Trophoblast cell (in vitro differentiated cells and primary cell): Measurements from ENCODE around the gene NFKBIE.

Source experiments
- DNase-seq, 2 donors: peaks; one replicate each; pipeline ENCODE4 v3.0.0-alpha.2; 2016
- H2AFZ ChIP-seq: 2 replicates; pipeline ENCODE4 v1.6.1; 2013; ENCODE audit warnings: low read length, moderate library complexity, mild to moderate bottlenecking; ENCODE audit not compliant: insufficient read depth, poor library complexity
- H2AK5ac ChIP-seq: 2 replicates; pipeline ENCODE4 v1.6.1; 2013; ENCODE audit warnings: mild to moderate bottlenecking, low read length
- H2BK120ac ChIP-seq: 2 replicates; pipeline ENCODE4 v1.6.1; 2013; ENCODE audit warnings: low read length, mild to moderate bottlenecking, moderate library complexity; ENCODE audit not compliant: insufficient read depth, poor library complexity
- H2BK12ac ChIP-seq: 2 replicates; pipeline ENCODE4 v1.6.1; 2013; ENCODE audit warnings: mild to moderate bottlenecking, low read length, moderate library complexity
- H2BK5ac ChIP-seq: 2 replicates; pipeline ENCODE4 v1.6.1; 2013; ENCODE audit warnings: low read length, low read depth, moderate library complexity, mild to moderate bottlenecking; ENCODE audit not compliant: poor library complexity
- H3K14ac ChIP-seq: 2 replicates; pipeline ENCODE4 v1.6.1; 2013; ENCODE audit warnings: mild to moderate bottlenecking, low read length
- H3K18ac ChIP-seq: 2 replicates; pipeline ENCODE4 v1.6.1; 2013; ENCODE audit warnings: mild to moderate bottlenecking, low read length
- H3K23ac ChIP-seq: 2 replicates; pipeline ENCODE4 v1.6.1; 2013; ENCODE audit warnings: low read length
- H3K27ac ChIP-seq: 2 replicates; pipeline ENCODE4 v1.5.1; 2013; ENCODE audit warnings: low read depth, mild to moderate bottlenecking, inconsistent platforms, low read length, moderate library complexity
- H3K27me3 ChIP-seq: 2 replicates; pipeline ENCODE4 v1.6.1; 2013; ENCODE audit warnings: inconsistent platforms, mild to moderate bottlenecking, low read length, moderate library complexity; ENCODE audit not compliant: insufficient read depth
- H3K36me3 ChIP-seq, 2 experiments: 1 replicate in 1 of 2; 2 replicates in 1 of 2; pipeline ENCODE4 v1.6.1; 2013; ENCODE audit warnings: low read length in 2 of 2, mild to moderate bottlenecking in 2 of 2, moderate library complexity in 1 of 2; ENCODE audit not compliant: insufficient read depth in 2 of 2, control insufficient read depth in 1 of 2
- H3K4ac ChIP-seq: 2 replicates; pipeline ENCODE4 v1.6.1; 2013; ENCODE audit warnings: low read depth, mild to moderate bottlenecking, low read length, moderate library complexity
- H3K4me1 ChIP-seq, 2 experiments: 1 replicate in 1 of 2; 2 replicates in 1 of 2; pipeline ENCODE4 v1.6.1; 2013; ENCODE audit warnings: low read length in 2 of 2, mild to moderate bottlenecking in 2 of 2, moderate library complexity in 1 of 2; ENCODE audit not compliant: insufficient read depth in 2 of 2, control insufficient read depth in 1 of 2
- H3K4me2 ChIP-seq: 2 replicates; pipeline ENCODE4 v1.6.1; 2013; ENCODE audit warnings: inconsistent platforms, mild to moderate bottlenecking, low read length, moderate library complexity
- H3K4me3 ChIP-seq: 2 replicates; pipeline ENCODE4 v1.5.1; 2013; ENCODE audit warnings: mild to moderate bottlenecking, low read depth, low read length, inconsistent platforms
- H3K79me1 ChIP-seq: one replicate; pipeline ENCODE4 v1.6.1; 2013; ENCODE audit warnings: low read length
- H3K79me2 ChIP-seq: 2 replicates; pipeline ENCODE4 v1.6.1; 2013; ENCODE audit warnings: low read length, mild to moderate bottlenecking; ENCODE audit not compliant: control insufficient read depth, insufficient read depth, poor library complexity
- H3K9ac ChIP-seq: 2 replicates; pipeline ENCODE4 v1.6.1; 2013; ENCODE audit warnings: mild to moderate bottlenecking, low read length
- H3K9me3 ChIP-seq: 2 replicates; pipeline ENCODE4 v1.6.1; 2013; ENCODE audit warnings: low read depth, mild to moderate bottlenecking, control low read depth, inconsistent platforms, low read length; ENCODE audit not compliant: insufficient read depth
- H4K12ac ChIP-seq: 2 replicates; pipeline ENCODE4 v1.6.1; 2013; ENCODE audit warnings: low read depth, mild to moderate bottlenecking, low read length, moderate library complexity
- H4K8ac ChIP-seq: 2 replicates; pipeline ENCODE4 v1.6.1; 2013; ENCODE audit warnings: low read depth, mild to moderate bottlenecking, low read length, moderate library complexity
- H4K91ac ChIP-seq: one replicate; pipeline ENCODE4 v1.6.1; 2013; ENCODE audit warnings: low read depth, mild to moderate bottlenecking, low read length, moderate library complexity
- WGBS: extraction: QIAGEN DNeasy Blood & Tissue Kit; methylation state at CpG from one replicate; pipeline ENCODE4 v1.1.7; 2013; ENCODE audit warnings: missing lambda C conversion rate; ENCODE audit not compliant: insufficient read length, insufficient coverage; ENCODE audit errors: extremely low coverage; 5-methylcytosine and 5-hydroxymethylcytosine counted together

The NFKBIE gene

GRCh38 chr6:44267252-44267651, 1.9 kb upstream of the NFKBIE start:
- no peaks in the 10 kb centered on the region for H3K36me3 ChIP-seq
- H2BK120ac ChIP-seq: no peak overlapping the region
- H2BK5ac ChIP-seq: no peak overlapping the region
- H3K9ac ChIP-seq: no peak overlapping the region
- no peak overlapping the region for H2AK5ac ChIP-seq
- peaks cover 29% of the 10 kb centered on the region for H3K27me3 ChIP-seq
- no peak overlapping the region for H2AFZ ChIP-seq
- no peak overlapping the region for H4K12ac ChIP-seq
- no peak overlapping the region for H3K4me2 ChIP-seq
- H3K4me1 ChIP-seq: peaks cover 23 to 24% of the 10 kb centered on the region in 2 experiments
- no peak overlapping the region for H4K91ac ChIP-seq
- H2BK12ac ChIP-seq: no peak overlapping the region
- H3K23ac ChIP-seq: no peak overlapping the region
- peaks cover 3% of the 10 kb centered on the region for H3K79me2 ChIP-seq
- no peak overlapping the region for H3K27ac ChIP-seq
- no peak overlapping the region for H4K8ac ChIP-seq
- no peak for DNase-seq
- no peak overlapping the region for H3K4me3 ChIP-seq
- no peaks in the 10 kb centered on the region for H3K9me3 ChIP-seq
- peaks cover 8% of the 10 kb centered on the region for H3K79me1 ChIP-seq
- no CpG with 5 or more reads among the region's 10 CpGs for WGBS
- no peak overlapping the region for H3K18ac ChIP-seq
- no peak overlapping the region for H3K14ac ChIP-seq
- H3K4ac ChIP-seq: no peak overlapping the region

- Histone ChIP-seq H3K9ac (no peak overlapping the region), H2BK120ac (no peak overlapping the region), H3K4me3 (no peak overlapping the region), H3K23ac (no peak overlapping the region), H2BK12ac (no peak overlapping the region), H3K27me3 (peaks cover 25% of the 10 kb centered on the region), H3K79me2 (peaks cover 3% of the 10 kb centered on the region), H4K12ac (no peak overlapping the region), H3K14ac (no peak overlapping the region), H3K4me2 (no peak overlapping the region), H2BK5ac (no peak overlapping the region), H3K36me3 (peaks cover 3 to 4% of the 10 kb centered on the region in 2 experiments), H3K9me3 (no peaks in the 10 kb centered on the region), H4K91ac (no peak overlapping the region), H2AFZ (no peak overlapping the region), H2AK5ac (no peak overlapping the region), H3K4me1 (peaks cover 23 to 24% of the 10 kb centered on the region in 2 experiments), H4K8ac (no peak overlapping the region), H3K18ac (no peak overlapping the region), H3K4ac (no peak overlapping the region), H3K79me1 (peaks cover 8% of the 10 kb centered on the region), H3K27ac (no peak overlapping the region)
- no CpG with 5 or more reads among the region's 3 CpGs for WGBS
- DNase-seq: no peak
Measured at GRCh38 chr6:44266347-44266746, 996 bp upstream of the NFKBIE start.

- H3K79me1 ChIP-seq: peaks cover 8% of the 10 kb centered on the region
- H3K4me1 ChIP-seq: peaks cover 23 to 24% of the 10 kb centered on the region in 2 experiments
- no peak overlapping the region for H3K9ac ChIP-seq
- no peak overlapping the region for H3K27ac ChIP-seq
- no peak overlapping the region for H2BK120ac ChIP-seq
- H3K4me3 ChIP-seq: no peak overlapping the region
- no peak overlapping the region for H3K23ac ChIP-seq
- no peak overlapping the region for H3K4ac ChIP-seq
- H3K4me2 ChIP-seq: no peak overlapping the region
- no peak overlapping the region for H3K14ac ChIP-seq
- H4K12ac ChIP-seq: no peak overlapping the region
- peaks cover 3 to 5% of the 10 kb centered on the region in 2 experiments for H3K36me3 ChIP-seq
- no peaks in the 10 kb centered on the region for H3K9me3 ChIP-seq
- WGBS: no CpG with 5 or more reads among the region's 17 CpGs
- no peak for DNase-seq
- no peak overlapping the region for H2BK12ac ChIP-seq
- no peak overlapping the region for H4K91ac ChIP-seq
- H3K27me3 ChIP-seq: peaks cover 23% of the 10 kb centered on the region
- H4K8ac ChIP-seq: peak overlapping the region; percentile 65
- no peak overlapping the region for H2BK5ac ChIP-seq
- no peak overlapping the region for H2AFZ ChIP-seq
- H3K79me2 ChIP-seq: peaks cover 3% of the 10 kb centered on the region
- H3K18ac ChIP-seq: no peak overlapping the region
- H2AK5ac ChIP-seq: no peak overlapping the region
Measured at GRCh38 chr6:44265722-44266233, 427 bp upstream of the NFKBIE start.

- peaks cover 11 to 14% of the 10 kb centered on the region in 2 experiments for H3K36me3 ChIP-seq
- H3K4me3 ChIP-seq: peak overlapping the region; percentile 87
- H3K23ac ChIP-seq: no peak overlapping the region
- H3K9me3 ChIP-seq: no peaks in the 10 kb centered on the region
- H3K79me1 ChIP-seq: peaks cover 8% of the 10 kb centered on the region
- H4K8ac ChIP-seq: peak overlapping the region; percentile 5
- peak in 1 of 2 donors; percentile 26 for DNase-seq
- peak overlapping the region; percentile 13 for H3K14ac ChIP-seq
- peak overlapping the region; percentile 67 for H3K18ac ChIP-seq
- H4K12ac ChIP-seq: peak overlapping the region; percentile 13
- H4K91ac ChIP-seq: peak overlapping the region; percentile 6
- H2BK12ac ChIP-seq: no peak overlapping the region
- H3K79me2 ChIP-seq: peaks cover 3% of the 10 kb centered on the region
- H2AK5ac ChIP-seq: peak overlapping the region; percentile 35
- no peak overlapping the region for H2BK5ac ChIP-seq
- peak overlapping the region; percentile 1 for H2BK120ac ChIP-seq
- no CpG with 5 or more reads among the region's 13 CpGs for WGBS
- peak overlapping the region; percentile 75 for H3K9ac ChIP-seq
- peak overlapping the region; percentile 21 for H3K4ac ChIP-seq
- peak overlapping the region; percentile 99 for H3K4me2 ChIP-seq
- peak overlapping the region; percentile 44 for H3K27ac ChIP-seq
- H3K27me3 ChIP-seq: peaks cover 12% of the 10 kb centered on the region
- H3K4me1 ChIP-seq: peaks cover 23 to 24% of the 10 kb centered on the region in 2 experiments
- peak overlapping the region; percentile 41 for H2AFZ ChIP-seq
Measured at GRCh38 chr6:44264154-44265006, 971 bp downstream of the NFKBIE start.
